T-cell (primary cell): ENCODE data around the gene TBL1XR1. TPM values are rescaled to one million over a fixed set of nuclear protein-coding genes. Genes with fewer than 3 reads are reported as not detected.
A peak's percentile ranks its signal among the peaks of the same experiment; 100 is the strongest.

ENCODE experiments used
- ATAC-seq, 4 experiments: fragments of 200-7000 bp in 3 of 4; fragments of 150-1000 bp in 1 of 4; cut with Tn5 transposase; replicated peaks in 1 of 4; 1 replicate in 3 of 4; 2 replicates in 1 of 4; pipeline ENCODE4 v1.10.0; 2021; ENCODE audit warnings: moderate library complexity in 3 of 4, mild to moderate bottlenecking in 2 of 4, moderate number of reproducible peaks in 1 of 4
- CTCF ChIA-PET, 2 donors: fragments of 300-600 bp; sonication (Branson Sonifier 250); formaldehyde crosslinking; loops; one replicate each; lab custom pipeline; 2022; ENCODE audit warnings: antibody characterized with exemption in 2 of 2; lab: Charles Lee
- POLR2A ChIA-PET, 2 donors: fragments of 300-600 bp; sonication (Branson Sonifier 250); formaldehyde crosslinking; loops; one replicate each; lab custom pipeline; 2022; ENCODE audit warnings: antibody characterized with exemption in 2 of 2; lab: Charles Lee
- DNase-seq, 35 experiments: peaks; one replicate each; pipeline versions ENCODE4 v3.0.0 to v3.0.0-alpha.2; 2013 to 2023
- H3K27ac ChIP-seq: one replicate; pipeline ENCODE4 v1.5.1; 2013; ENCODE audit warnings: low read length
- H3K27me3 ChIP-seq, 2 experiments: replicated peaks in 1 of 2; 1 replicate in 1 of 2; 2 replicates in 1 of 2; pipeline versions ENCODE4 v1.6.1 to v1.7.0; 2013; ENCODE audit warnings: low read length in 1 of 2, mixed read lengths in 1 of 2; ENCODE audit not compliant: control insufficient read depth in 2 of 2, insufficient read depth in 2 of 2; ENCODE audit errors: extremely low read depth in 1 of 2
- H3K36me3 ChIP-seq, 2 donors: 1 replicate in 1 of 2; 2 replicates in 1 of 2; pipeline versions ENCODE4 v1.6.1 to v1.7.0; 2013; ENCODE audit warnings: low read length in 1 of 2; ENCODE audit not compliant: control insufficient read depth in 2 of 2, insufficient read depth in 1 of 2; ENCODE audit errors: extremely low read depth in 1 of 2
- H3K4me1 ChIP-seq, 2 experiments: 1 replicate in 1 of 2; 2 replicates in 1 of 2; pipeline versions ENCODE4 v1.6.1 to v1.7.0; 2013; ENCODE audit warnings: low read length in 2 of 2, mixed read lengths in 1 of 2; ENCODE audit not compliant: insufficient read depth in 2 of 2, control insufficient read depth in 1 of 2; ENCODE audit errors: extremely low read depth in 1 of 2
- H3K4me3 ChIP-seq, 2 donors: 1 replicate in 1 of 2; 2 replicates in 1 of 2; pipeline versions ENCODE4 v1.5.1 to v1.7.0; 2013; ENCODE audit warnings: mild to moderate bottlenecking in 2 of 2, low read length in 1 of 2, moderate library complexity in 1 of 2; ENCODE audit not compliant: control insufficient read depth in 1 of 2; ENCODE audit errors: extremely low read depth in 1 of 2
- H3K9me3 ChIP-seq: 2 replicates; pipeline ENCODE4 v1.7.0; 2013
- H3K27ac Mint-ChIP-seq, 2 donors: one replicate each; pipeline ENCODE4 v1.8.0; 2020 to 2021; ENCODE audit warnings: mild to moderate bottlenecking in 2 of 2, mixed read lengths in 2 of 2
- H3K27me3 Mint-ChIP-seq, 2 donors: one replicate each; pipeline ENCODE4 v1.8.0; 2021 to 2022; ENCODE audit warnings: mixed read lengths in 2 of 2
- H3K36me3 Mint-ChIP-seq: one replicate; pipeline ENCODE4 v1.8.0; 2021; ENCODE audit warnings: mixed read lengths
- H3K4me1 Mint-ChIP-seq, 3 donors: one replicate each; pipeline ENCODE4 v1.8.0; 2020 to 2022; ENCODE audit warnings: mixed read lengths in 3 of 3, mild to moderate bottlenecking in 1 of 3
- H3K4me3 Mint-ChIP-seq, 3 donors: one replicate each; pipeline ENCODE4 v1.8.0; 2020 to 2022; ENCODE audit warnings: mild to moderate bottlenecking in 3 of 3, mixed read lengths in 3 of 3, moderate library complexity in 3 of 3
- H3K9me3 Mint-ChIP-seq, 3 donors: one replicate each; pipeline ENCODE4 v1.8.0; 2020 to 2022; ENCODE audit warnings: mixed read lengths in 3 of 3
- WGBS: methylation state at CpG from one replicate; pipeline ENCODE4 v1.1.5; 2013; ENCODE audit warnings: missing lambda C conversion rate; ENCODE audit not compliant: insufficient coverage; 5-methylcytosine and 5-hydroxymethylcytosine counted together
- total RNA-seq, 35 experiments: library from RNA in 6 of 35; stranded (reverse) in 6 of 35; fragments of 120-200 nt in 1 of 35; gene quantifications; one replicate each; pipeline versions ENCODE4 v1.2.1 to v1.2.4 and lab custom pipeline; 2013 to 2026

Gene TBL1XR1
- total RNA-seq, 5 donors from 2014 or later (not counting 1 experiment from before 2014, with no cell fraction given) = 120 to 156 (median 140) TPM

DNA sequence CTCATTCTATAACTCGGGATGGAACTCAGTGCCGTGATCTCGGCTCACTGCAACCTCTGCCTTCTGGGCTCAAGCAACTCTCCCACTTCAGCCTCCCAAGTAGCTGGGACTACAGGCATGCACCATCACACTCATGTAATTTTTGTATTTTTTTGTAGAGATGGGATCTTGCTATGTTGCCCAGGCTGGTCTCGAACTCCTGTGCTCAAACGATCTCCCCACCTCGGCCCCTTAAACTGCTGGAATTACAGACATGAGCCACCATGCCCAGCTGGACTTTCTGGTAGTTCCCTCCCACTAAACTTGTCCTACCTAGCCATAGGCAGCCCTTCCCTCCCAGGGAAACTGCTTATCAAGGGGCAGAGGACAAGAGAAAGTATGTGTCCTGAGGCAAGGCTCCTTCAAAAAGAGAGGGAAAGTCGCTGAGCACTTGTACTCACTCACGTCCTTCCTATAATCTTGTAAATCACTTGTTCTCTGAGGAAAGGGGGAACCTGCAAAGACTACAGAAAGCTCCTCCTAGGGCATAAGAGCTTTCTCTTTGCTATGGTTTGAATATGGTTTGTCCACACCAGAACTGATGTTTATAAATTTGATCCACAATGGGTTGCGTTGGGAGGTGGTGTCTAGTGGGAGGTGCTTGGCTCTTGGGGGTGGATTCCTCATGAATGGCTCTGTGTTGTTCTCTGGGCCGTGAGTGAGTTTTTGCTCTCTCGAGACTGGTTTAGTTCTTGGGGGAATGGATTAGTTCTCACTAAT is 13.6 kb upstream of the TBL1XR1 start:
- H3K9me3 Mint-ChIP-seq = no peaks in the 10 kb centered on the region
- WGBS = no CpG with 5 or more reads among the region's 11 CpGs
- DNase-seq (no peak), ATAC-seq (no peak)
- H3K36me3 Mint-ChIP-seq = no peaks in the 10 kb centered on the region
- Histone ChIP-seq H3K4me1 (no peaks in the 10 kb centered on the region), H3K36me3 (no peaks in the 10 kb centered on the region), H3K4me3 (no peak overlapping the region), H3K27ac (no peak overlapping the region), H3K27me3 (no peaks in the 10 kb centered on the region), H3K9me3 (no peaks in the 10 kb centered on the region)
- H3K4me1 Mint-ChIP-seq = peaks cover 4 to 7% (median 6%) of the 10 kb centered on the region in 3 donors
- no peak overlapping the region for H3K27ac Mint-ChIP-seq
- no peak overlapping the region for H3K4me3 Mint-ChIP-seq
- no peaks in the 10 kb centered on the region for H3K27me3 Mint-ChIP-seq
- ChIA-PET CTCF (interaction anchor here in 1 of 2 donors (0.6 kb wide), 1 partner anchor 12 kb away, joined by 3 read pairs; no protein-coding TSS in a partner anchor), POLR2A (interaction anchor here in 1 of 2 donors (0.7 kb wide), 1 partner anchor 394 kb away, joined by 3 read pairs; no protein-coding TSS in a partner anchor)

DNA sequence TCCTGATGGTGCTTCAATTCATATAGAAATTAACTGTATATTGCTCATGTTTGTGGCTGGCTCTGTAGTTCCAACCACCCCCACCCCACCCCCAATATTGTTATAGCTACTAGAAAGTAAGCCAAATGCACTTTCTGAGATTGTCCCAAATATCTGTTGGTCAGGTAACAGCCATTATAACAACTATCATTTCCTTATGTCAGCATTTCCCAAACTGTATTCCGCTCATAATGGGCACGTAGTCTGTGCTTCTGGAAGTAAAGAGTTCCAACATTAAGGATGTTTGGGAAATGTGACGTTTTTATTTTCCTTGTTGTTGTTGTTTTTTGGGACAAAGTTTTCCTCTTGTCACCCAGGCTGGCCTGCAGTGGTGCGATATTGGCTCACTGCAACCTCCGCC is 12.2 kb upstream of the TBL1XR1 start:
- ATAC-seq = no peak
- Mint-ChIP-seq H3K27ac (no peak overlapping the region), H3K27me3 (no peaks in the 10 kb centered on the region), H3K9me3 (no peaks in the 10 kb centered on the region), H3K36me3 (no peaks in the 10 kb centered on the region), H3K4me3 (no peak overlapping the region), H3K4me1 (peaks cover 4 to 7% (median 6%) of the 10 kb centered on the region in 3 donors)
- ChIA-PET POLR2A (interaction anchor here in 1 of 2 donors (0.6 to 0.7 kb wide), 2 partner anchors 11 to 12 kb away, joined by 3 read pairs; partner anchors contain the start of gene TBL1XR1), CTCF (interaction anchor here in 1 of 2 donors (0.6 kb wide), 1 partner anchor 674 kb away, joined by 4 read pairs; no protein-coding TSS in a partner anchor)
- WGBS = 86% methylated on average over 1 of the region's 5 CpGs
- Histone ChIP-seq H3K36me3 (no peaks in the 10 kb centered on the region), H3K9me3 (no peaks in the 10 kb centered on the region), H3K27me3 (no peaks in the 10 kb centered on the region), H3K27ac (no peak overlapping the region), H3K4me3 (no peak overlapping the region), H3K4me1 (no peaks in the 10 kb centered on the region)
- no peak for DNase-seq

DNA sequence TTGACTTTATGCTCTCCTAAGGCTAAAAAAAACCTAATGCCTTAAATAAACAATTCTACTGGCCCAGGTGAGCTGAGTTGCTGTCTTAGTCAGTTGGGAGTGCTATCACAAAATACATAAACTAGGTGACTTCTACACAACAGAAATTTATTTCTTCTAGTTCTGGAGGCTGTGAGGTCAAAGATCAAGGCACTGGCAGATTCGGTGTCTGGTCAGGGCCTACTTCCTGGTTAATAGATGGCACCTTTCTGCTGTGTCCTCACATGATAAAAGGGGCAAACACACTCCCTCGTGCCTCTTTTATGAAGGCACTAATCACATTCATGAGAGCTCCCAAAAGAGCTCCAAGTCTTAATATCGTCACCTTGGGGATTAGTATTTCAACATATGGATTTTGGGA is 11.5 kb upstream of the TBL1XR1 start:
- no peak for ATAC-seq
- 80% methylated on average over 1 of the region's 3 CpGs for WGBS
- CTCF ChIA-PET = no interaction called here

DNA sequence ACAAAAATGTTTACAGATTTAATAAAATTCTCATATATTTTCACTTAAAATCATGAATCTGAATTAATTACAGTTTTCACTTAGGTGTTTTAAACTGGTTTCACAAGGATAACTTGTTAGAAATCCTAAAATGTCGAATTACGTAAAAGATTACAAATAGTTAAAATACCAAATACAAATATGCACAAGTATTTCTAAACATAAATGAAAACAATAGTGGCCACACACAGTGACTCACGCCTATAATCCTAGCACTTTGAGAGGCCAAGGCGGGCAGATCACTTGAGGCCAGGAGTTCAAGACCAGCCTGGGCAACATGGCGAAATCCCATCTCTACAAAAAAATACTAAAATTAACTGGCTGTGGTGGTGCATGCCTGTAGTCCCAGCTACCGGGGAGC is 10.9 kb upstream of the TBL1XR1 start:
- DNase-seq (no peak), ATAC-seq (no peak)
- POLR2A ChIA-PET = interaction anchor here in 1 of 2 donors (0.7 kb wide), 1 partner anchor 47 kb away, joined by 3 read pairs; no protein-coding TSS in a partner anchor
- Mint-ChIP-seq H3K4me1 (peaks cover 4 to 8% (median 6%) of the 10 kb centered on the region in 3 donors), H3K9me3 (no peaks in the 10 kb centered on the region), H3K4me3 (no peak overlapping the region), H3K36me3 (no peaks in the 10 kb centered on the region), H3K27ac (no peak overlapping the region), H3K27me3 (no peaks in the 10 kb centered on the region)
- no CpG with 5 or more reads among the region's 6 CpGs for WGBS
- CTCF ChIA-PET = no interaction called here
- H3K4me1 ChIP-seq = peaks cover 0 to 2% of the 10 kb centered on the region in 2 experiments
- H3K36me3 ChIP-seq = no peaks in the 10 kb centered on the region
- H3K9me3 ChIP-seq = no peaks in the 10 kb centered on the region
- no peak overlapping the region for H3K27ac ChIP-seq
- H3K27me3 ChIP-seq = no peaks in the 10 kb centered on the region
- H3K4me3 ChIP-seq = no peak overlapping the region

More for the DNA sequence above, 11.5 kb upstream of the TBL1XR1 start:
- no peaks in the 10 kb centered on the region for H3K36me3 ChIP-seq
- H3K4me3 ChIP-seq = no peak overlapping the region
- H3K4me1 ChIP-seq = no peaks in the 10 kb centered on the region
- no peaks in the 10 kb centered on the region for H3K27me3 ChIP-seq
- Mint-ChIP-seq H3K27ac (no peak overlapping the region), H3K27me3 (no peaks in the 10 kb centered on the region), H3K4me1 (peaks cover 4 to 7% (median 6%) of the 10 kb centered on the region in 3 donors), H3K4me3 (no peak overlapping the region), H3K36me3 (no peaks in the 10 kb centered on the region), H3K9me3 (no peaks in the 10 kb centered on the region)
- H3K27ac ChIP-seq = no peak overlapping the region
- DNase-seq = no peak
- no peaks in the 10 kb centered on the region for H3K9me3 ChIP-seq
- POLR2A ChIA-PET = no interaction called here

DNA sequence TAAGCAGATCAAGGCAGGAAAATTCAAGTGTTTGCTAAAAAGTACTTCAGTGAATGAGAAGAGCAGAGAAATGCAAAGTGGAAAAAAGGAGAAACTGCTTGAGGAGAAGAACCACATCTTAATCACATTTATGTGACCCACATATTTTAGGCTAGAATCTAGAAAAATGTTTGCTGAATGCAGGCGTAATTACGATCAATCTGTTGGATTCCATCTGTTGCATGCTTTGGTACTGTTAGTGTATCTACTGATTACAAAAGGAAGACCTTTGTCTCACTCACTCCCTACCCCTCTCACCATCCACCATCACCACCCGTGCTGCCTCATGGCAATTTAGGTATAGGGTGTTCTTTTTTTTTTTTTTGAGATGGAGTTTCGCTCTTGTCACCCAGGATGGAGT is 9.7 kb upstream of the TBL1XR1 start:
- CTCF ChIA-PET = no interaction called here
- WGBS = no CpG with 5 or more reads among the region's 4 CpGs
- H3K27me3 ChIP-seq = no peaks in the 10 kb centered on the region

DNA sequence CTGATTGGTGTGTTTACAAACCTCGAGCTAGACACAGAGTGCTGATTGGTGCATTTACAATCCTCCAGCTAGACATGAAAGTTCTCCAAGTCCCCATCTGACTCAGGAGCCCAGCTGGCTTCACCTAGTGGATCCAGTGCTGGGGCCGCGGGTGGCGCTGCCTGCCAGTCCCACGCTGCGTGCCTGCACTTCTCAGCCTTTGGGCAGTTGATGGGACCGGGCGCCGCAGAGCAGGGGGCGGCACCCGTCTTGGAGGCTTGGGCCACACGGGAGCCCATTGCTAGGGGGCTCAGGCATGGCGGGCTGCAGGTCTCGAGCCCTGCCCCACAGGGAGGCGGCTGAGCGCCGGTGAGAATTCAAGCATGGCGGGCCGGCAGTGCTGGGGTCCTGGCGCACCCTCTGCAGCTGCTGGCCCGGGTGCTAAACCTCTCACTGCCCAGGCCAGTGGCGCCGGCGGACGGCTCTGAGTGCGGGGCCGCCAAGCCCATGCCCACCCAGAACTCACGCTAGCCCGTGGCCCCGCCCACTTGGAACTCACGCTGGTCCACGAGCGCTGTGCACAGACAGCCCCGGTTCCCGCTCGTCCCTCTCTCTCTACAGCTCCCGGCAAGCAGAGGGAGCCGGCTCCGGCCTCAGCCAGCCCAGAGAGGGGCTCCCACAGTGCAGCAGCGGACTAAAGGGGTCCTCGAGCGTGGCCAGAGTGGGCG is 6.6 kb upstream of the TBL1XR1 start:
- no peak overlapping the region for H3K4me3 ChIP-seq
- CTCF ChIA-PET = no interaction called here
- peaks cover 27 to 41% (median 36%) of the 10 kb centered on the region in 3 donors for H3K4me1 Mint-ChIP-seq
- H3K4me3 Mint-ChIP-seq = no peak overlapping the region
- no peaks in the 10 kb centered on the region for H3K9me3 ChIP-seq
- no peaks in the 10 kb centered on the region for H3K36me3 Mint-ChIP-seq
- WGBS = 98% methylated on average over 43 of the region's 43 CpGs
- H3K9me3 Mint-ChIP-seq = no peaks in the 10 kb centered on the region
- peaks cover 23 to 31% of the 10 kb centered on the region in 2 experiments for H3K4me1 ChIP-seq
- no peak overlapping the region for H3K27ac Mint-ChIP-seq
- H3K27me3 ChIP-seq = no peaks in the 10 kb centered on the region
- POLR2A ChIA-PET = interaction anchor here in 1 of 2 donors (0.8 kb wide), 1 partner anchor 577 kb away, joined by 3 read pairs; no protein-coding TSS in a partner anchor
- DNase-seq (no peak), ATAC-seq (no peak)
- H3K27ac ChIP-seq = no peak overlapping the region
- H3K36me3 ChIP-seq = no peaks in the 10 kb centered on the region
- H3K27me3 Mint-ChIP-seq = no peaks in the 10 kb centered on the region

More for the DNA sequence above, 9.7 kb upstream of the TBL1XR1 start:
- peaks cover 9 to 12% of the 10 kb centered on the region in 2 experiments for H3K4me1 ChIP-seq
- POLR2A ChIA-PET = no interaction called here
- no peaks in the 10 kb centered on the region for H3K36me3 ChIP-seq
- H3K27ac Mint-ChIP-seq = peak overlapping the region in 1 of 2 donors; percentile 28
- no peak overlapping the region for H3K4me3 ChIP-seq
- H3K4me3 Mint-ChIP-seq = no peak overlapping the region
- no peak overlapping the region for H3K27ac ChIP-seq
- H3K4me1 Mint-ChIP-seq = peaks cover 12 to 19% (median 14%) of the 10 kb centered on the region in 3 donors
- no peaks in the 10 kb centered on the region for H3K36me3 Mint-ChIP-seq
- no peaks in the 10 kb centered on the region for H3K9me3 Mint-ChIP-seq
- ATAC-seq (no peak), DNase-seq (no peak)
- H3K9me3 ChIP-seq = no peaks in the 10 kb centered on the region
- no peaks in the 10 kb centered on the region for H3K27me3 Mint-ChIP-seq
